Midbrain (tissue), 1 donor: Measurements from ENCODE around the gene HLA-DMB.

Experiments
- DNase-seq: peaks from one replicate; lab custom pipeline; 2025; lab: John Stamatoyannopoulos, UW

HLA-DMB gene

DNA sequence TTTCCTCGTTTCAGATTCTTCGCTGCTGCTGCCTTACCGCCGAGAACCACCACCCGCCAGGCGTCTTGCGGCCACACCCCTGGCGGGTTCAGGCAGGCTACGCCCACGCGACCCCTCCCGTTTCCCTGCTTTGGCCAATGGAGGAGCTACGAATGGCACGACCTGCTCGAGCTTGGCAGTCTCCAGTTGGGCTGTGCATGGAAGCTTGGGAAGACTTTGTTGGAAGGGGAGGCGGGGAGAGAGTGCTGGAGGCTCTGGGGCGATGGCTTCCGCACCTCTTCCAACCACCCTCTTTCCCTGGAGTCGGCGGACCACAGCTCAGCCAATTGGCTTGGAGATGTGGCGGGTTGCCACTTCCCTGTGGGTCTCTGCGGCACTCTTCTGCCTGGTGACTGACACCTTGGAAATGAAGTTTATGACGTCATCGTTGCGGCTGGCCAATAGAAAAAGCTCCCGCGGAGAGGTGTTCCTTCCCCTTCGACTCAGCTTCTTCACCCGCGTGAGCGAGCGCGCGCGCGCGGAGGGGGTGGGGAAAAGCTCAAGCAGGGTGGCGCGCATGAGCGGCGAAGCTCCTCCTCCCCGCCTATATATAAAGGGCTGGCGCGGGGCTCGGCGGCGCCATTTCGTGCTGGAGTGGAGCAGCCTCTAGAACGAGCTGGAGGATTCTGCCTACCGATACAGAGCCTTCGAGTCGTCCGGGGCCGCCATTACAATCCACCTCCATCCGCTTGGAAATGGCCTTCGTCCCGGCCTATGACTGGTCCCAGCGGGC, 30.9 kb upstream of the HLA-DMB start:
- peak; percentile 99 for DNase-seq

DNA sequence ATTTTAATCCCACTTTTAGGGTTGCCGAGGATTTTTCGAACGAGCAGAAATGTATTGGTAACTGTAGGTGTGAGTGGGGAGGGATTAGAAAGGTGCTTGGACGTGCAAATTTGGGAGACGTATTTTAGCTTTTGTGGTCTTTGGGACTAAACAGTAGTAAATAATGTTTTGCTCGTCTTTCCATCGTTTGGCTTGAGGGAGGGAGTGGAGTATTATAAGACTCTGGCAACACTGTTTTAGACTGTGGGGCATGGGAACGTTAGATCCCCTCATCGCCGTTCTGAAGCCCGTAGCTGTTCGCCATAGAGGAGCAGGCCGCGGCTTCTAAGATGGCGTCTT, 30.4 kb upstream of the HLA-DMB start:
- no peak for DNase-seq

DNA sequence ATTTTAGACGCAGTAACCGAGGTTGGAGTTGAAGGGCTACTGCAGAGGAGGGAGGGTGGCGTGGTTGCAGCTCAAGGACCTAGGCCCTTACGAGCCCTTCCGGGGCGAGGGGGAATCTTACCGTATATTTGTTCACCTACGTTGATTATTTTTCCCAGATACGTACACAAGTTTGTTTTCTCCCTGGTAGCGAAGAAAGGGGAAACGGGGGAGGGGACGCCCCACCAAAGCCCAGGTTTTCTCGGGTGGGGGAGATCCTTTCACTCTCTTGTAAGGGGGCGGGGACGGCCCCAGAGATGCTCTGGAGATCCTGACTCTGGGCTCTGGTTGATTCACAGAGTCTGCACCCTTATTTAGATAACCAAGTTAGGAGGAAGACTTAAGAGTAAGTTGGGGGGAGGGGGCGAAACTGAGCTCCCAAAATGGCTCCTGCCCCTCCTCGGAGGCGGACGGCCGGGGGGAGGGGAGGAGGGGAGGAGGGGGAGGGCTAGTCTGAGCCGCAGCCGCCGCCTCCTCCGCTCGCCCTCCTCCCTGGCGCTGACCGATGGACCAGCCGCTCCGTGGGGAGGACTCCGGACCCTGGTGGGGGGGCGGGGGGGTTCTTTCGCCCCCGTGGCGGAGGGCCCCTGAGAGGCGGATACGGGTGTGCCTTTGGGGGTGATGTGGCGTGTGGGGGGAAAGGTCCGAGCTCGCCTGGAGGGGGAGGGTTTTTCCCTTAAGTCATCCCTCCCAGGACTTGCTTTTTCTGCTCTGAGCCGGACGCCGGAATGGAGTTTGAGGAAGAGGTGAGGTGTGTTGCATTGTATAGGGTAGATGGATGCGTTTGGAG, 29.8 kb upstream of the HLA-DMB start:
- DNase-seq, result peak; percentile 83

DNA sequence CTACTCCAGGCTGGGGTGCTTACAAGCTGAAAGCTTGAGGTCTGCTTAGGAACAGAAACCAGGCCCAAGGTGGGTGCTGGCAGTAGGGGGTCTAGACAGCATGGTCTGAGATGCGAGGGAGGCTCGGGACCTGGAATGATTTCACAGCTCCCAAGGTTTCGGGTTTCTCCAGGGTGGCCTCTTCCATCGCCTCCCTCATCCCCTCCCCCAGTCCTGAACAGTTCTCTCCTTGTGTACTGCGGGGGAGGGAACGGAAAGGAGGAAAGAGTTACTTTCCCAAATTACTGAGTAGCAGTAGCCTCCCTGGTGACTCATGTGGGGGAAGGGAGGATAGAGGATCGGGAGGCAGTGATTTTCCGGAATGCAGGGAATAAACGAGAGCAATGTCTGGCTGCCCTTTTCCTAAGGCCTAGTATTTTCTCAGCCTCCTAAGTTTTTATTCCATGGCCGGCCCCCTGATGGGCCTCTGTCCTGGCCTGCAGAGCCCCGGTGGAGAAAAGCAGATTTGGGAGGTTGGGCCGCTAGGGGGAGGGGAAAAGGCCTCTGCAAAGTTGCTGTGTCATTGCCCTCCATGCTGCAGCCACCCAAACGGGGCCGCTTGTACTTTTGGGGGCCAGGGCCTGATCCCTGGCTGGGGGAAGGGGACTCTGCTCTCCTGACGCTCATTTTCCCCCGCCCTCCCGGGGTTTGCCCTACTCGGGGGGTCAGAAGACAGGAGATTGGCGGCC, 29.0 kb upstream of the HLA-DMB start:
- DNase-seq, result peak; percentile 74

DNA sequence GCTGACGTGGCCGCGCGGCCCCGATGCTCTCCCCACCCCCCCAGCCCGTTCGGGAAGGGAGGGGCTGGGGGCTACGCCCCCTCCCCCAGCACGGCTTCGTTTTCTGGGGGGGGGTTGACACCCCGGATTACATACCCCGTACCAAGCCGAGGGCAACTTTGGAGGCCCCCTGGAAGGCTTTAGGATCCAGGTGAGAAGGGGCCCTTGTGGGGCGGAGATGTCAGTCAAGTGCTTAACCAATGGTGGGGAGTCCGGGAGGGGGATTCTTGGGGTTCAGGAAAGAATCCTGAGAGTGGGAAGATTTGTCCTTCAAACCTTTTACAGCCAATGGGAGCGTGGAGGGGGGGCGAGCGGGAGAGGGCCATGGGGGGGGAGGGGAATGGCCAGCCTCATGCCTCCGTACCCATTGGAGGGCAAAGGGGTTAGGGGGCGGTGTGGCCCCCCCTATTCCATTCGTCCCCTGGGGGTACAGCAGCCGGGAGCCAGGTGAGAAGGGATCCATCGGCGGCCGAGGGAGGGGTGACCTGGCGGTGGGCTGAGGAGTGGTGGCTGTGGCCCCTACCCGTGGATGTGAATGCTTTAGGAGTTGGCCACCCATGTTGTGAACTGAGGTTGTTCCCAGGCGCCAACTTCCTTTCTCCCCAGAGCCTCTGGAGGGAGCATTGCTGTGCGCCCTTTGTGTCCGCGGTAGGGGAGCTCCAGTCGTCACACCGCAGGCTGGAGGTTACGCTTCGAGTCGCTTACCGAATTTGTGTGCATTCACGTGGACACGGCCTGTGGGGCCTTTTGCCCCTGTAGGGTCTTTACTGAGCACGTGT, 28.2 kb upstream of the HLA-DMB start:
- DNase-seq, result peak; percentile 87

DNA sequence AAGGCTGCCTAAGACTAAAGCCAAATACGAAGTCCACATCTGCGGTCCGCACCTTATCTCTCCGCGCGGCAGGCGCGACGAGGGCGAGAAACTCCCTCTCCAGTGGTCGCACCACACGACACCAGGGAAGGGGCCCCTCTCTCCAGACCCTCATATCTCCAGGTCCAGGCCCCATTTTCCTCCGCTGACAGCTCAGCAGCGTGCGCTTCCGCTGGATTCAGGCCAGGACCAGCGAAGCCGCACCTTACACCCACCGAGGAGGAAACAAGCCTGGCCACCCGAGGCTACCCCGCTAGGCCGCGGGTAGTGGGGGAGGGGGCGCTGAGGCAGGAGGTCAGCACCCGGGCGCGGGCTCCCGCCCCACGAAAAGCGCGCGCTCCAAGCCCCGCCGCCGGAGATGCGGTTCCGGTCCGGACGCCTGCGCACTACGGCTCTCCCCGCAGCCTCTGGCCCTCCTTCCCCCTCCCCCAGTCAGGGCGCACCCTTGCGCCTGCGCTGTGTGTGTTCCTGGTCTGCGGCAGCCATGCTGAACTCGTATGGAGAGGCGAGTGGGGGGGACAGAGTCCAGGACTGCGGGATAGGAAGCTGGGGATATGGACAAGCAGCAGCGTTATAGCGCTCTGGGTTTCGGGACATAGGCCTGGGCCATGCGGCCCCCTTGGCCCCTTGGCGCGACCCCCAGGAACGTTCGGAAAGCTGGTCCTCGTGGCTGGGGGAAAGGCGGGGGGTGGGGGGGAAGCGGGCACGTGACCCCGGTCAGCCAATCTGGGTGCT, 27.5 kb upstream of the HLA-DMB start, which contains the start of gene BRD2:
BRD2 (plus strand) TSS at position 502 of the 774 bp plus-strand sequence. CDS start 4,305 bp downstream, outside the sequence.
- DNase-seq, result peak; percentile 97

DNA sequence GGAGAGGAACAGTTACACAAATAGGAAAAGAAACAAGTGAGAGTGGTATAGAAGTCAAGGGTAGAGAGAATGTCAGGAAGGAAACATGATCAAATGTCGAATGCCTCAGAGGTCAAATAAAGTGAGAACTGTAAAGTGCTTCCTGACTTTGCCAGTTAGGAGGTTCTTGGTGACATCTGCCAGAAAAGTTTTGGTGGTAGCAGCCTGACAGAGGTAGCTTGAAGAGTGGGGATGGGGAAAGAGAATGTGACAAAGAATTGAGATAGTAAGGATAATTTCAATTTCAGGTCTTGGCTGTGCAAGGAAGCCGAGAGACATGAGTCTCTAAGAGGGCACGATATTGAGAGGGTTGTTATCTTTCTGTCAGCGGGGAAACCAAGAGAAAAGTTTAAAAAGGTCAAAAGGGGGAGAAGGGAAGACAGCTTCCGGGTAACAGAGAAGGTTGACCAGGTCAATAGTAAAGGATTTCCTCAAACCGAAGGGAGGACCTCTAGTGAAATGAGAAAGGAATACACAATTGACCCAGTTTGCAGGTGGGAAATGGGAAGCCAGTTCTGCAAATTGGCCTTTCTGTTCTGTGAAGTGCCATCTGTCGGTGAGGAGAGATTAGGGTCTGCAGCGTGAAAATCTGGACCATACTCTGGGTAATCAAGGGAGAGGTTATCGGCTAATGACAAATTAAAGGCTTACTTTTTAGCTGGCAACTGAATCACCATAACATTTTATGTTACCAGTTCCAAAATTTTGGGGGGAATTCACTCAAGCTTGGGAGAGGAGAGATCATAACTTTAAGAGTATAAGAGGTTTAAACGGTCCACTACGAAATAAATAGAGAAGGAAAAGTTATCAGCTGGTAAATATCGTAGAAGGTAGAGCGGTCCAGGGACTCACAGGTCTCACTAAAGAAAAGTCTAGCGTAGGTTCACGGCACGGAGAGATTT, 26.6 kb upstream of the HLA-DMB start:
- DNase-seq, result peak; percentile 69

DNA sequence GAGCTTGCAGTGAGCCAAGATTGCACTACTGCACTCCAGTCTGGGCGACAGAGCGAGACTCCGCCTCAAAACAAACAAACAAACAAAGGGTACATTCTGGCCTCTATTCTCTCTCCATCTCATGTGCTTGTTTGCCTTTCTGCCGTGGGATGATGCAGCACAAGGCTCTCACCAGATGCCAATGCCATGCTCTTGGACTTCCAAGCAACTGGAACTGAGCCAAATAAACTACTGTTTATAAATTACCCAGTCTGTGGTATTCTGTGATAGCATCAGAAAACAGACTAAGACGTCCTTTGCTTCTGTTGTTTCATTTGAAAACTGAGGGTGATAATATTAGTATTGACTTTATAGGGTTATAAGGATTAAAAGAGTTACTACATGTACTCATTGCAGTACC, 23.9 kb upstream of the HLA-DMB start:
- no peak for DNase-seq

DNA sequence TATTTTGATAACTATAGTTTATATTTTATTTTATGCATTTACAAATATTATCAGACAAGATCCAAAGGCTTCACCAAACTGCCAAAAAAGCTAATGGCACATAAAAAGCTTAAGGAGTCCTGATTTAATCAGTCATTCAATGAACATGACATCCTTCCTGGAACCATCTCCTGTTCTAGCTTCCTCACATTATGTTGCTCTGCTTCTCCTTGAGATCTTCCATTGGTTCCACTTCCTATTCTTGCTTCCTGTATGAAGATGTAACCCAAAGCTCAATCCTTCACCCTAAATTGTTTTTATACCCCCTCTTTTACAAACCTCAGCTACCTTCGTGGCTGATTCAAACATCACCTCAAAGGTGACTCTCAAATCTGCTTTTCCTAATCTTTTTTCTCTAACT, 23.0 kb upstream of the HLA-DMB start:
- no peak for DNase-seq

DNA sequence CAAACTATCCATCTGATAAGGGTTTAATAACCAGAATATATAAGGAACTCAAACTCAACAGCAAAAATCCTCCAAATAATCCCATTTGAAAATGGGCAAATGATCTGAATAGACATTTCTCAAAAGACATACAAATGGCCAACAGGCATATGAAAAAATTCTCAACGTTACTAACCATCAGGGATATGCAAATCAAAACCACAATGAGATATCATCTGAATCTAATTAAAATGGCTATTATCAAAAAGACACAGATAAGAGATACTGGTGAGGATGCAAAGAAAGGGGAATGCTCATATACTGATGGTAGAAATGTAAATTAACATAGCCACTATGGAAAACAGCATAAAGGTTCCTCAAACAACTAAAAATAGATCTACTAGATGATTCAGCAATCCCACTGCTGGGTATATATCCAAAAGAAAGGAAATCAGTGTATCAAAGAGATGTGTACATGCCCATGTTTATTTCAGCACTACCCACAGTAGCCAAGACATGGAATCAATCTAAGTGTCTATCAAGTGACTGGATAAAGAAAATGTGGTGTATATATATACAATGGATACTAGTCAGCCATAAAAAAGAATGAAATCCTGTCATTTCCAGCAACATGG, 21.5 kb upstream of the HLA-DMB start:
- DNase-seq, result no peak

DNA sequence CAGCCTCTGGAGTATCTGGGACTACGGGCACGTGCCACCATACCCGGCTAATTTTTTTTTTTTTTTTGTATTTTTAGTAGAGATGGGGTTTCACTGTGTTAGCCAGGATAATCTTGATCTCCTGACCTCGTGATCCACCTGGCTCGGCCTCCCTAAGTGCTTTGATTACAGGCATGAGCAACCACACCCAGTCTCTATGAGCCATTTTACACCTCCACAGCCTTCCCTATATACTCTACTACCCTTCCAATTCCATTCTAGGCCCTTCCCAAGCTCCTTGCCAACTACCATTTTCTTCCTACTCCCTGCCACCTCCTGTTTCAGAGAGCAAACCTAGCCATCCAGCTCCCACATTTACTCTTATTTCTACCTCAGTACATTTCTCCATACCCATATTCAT, 19.7 kb upstream of the HLA-DMB start:
- no peak for DNase-seq

DNA sequence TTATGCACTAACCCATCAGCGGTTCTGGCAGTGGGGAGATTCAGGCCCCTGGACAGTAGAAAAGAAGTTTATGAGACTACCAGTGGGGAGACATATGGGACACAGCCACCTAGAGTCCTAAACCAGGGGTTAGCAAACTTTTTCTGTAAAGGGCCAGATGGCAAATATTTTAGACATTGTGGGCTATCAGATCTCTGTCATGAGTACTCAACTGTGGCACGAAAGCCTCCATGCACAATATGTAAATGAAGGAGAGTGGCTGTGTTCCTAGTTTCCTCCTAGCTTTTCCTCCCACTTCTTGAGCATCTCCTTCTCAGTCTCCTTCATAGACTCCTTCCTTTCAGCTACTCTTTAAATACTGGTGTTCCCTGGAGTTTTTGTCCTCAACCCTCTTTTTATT, 15.3 kb upstream of the HLA-DMB start:
- DNase-seq, result no peak

DNA sequence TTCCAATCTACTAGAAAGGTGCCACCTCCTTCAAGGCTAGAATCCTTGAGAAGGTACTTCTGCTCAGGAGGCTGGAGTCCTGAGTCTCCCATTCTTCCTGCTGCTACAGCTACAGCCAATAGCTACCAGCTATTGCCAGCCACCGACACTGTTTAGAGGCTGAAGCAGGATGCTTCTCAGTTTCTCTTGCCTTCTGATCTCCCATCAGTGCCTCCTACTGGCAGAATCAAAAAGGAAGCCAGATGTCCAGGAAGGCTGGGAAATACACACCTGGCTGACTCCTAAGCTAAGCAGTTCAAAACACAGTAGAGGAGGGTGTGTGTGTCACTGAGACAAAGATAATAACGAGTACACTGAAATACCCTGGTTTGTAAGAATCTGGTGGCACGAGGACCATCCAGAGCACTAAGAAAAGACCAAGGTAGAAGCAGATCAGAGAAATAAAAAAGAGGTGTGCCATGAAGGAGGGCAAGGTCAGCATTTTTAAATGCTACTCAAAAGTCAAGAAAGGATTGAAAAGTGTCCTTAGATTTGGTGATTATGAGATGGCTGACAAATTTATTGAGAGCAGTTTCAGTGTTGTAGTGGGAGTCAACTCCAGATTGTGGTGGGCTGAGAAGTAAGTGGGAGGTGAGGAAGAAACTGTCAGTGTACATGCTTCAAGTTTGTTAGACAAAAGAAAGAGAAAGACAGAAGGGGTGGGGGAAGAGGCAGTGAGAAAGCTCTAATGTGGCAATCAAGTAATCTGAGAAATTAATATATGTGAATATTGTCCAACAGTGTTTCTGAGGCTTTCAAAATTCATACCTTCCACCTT, 14.4 kb upstream of the HLA-DMB start:
- no peak for DNase-seq

DNA sequence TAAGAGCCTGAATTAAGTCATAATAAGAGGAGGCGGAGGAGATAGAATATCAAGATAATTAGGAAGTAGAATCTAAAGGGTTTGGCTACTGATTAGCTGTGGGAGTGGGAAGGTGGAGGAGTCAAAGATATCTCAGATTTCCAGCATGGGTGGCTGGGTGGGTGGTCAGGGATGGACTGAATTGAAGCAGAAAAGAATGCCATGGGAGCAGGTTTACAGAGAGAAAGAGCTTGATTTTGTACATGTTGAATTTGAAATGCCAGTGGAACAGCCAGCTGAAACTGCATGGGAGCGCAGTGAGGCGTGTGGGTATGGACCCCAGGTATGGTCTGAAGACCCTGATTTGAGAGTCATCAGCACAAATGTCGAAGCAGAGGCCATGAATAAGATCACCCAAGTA, 13.4 kb upstream of the HLA-DMB start:
- DNase-seq, result no peak

DNA sequence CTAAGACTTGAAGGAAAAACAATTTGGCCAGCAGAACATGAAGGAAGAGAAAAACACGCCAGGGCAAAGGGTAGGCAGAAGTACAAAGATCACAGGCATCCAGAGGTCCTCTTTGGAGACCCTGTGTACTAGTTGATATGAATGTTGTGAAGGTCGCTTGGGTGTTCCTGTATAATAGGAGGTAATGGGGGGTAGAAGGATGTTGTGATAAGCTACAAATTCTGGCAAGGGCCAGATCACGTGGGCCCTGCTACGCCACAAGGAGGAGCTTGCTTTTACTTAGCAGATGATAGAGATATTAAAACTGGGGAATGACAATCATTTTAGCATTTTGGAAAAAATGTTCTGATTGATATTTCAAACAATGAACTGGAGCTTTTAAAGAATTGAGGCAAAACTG, 12.9 kb upstream of the HLA-DMB start:
- no peak for DNase-seq

DNA sequence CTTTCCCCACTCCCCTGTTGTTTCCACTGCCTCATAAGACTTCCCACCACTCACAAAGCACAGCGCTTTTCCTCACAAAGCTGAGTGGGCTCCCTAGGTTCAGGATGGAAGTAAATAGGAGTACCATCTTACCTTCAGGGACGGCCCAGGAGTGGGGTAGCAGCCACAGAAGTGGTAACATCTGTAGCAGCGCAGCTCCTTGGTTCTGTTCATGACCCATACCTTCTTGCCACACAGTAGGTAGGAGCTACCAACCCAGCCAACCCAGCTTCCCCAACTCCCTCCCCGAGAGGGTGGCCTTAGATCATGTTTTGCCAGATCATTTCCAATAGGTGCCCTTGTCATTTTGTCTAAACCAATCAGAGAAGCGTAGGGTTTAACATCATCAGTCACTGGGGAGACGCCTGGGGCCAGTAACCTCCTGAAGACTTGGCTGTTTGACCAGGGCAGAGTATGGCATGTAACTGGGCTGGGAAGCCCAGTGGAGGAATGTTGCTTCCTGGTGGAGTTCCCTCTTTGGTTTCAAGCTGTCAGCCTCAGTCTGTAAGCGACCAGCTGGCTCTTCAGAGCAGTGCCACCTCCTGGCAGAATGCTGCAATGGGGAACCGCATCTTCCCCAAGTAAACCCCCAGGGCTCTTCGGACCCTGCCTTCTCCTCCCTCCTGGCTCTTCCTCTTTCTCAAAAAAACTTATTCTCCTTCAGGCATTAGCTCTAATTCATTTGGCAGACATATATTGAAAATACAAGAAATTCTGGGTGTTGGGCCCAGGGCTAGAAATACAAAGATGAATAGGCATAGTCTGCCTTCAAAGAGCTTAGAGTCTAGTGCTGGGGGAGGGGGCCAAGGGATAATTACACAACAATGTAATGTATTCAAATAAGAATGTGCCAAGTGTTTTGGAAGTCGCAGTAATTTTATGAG, 12.2 kb upstream of the HLA-DMB start, which contains the start of gene HLA-DMA:
HLA-DMA (minus strand) TSS at position 281 of the 923 bp plus-strand sequence; CDS start at position 220, 61 bp downstream.
- peak; percentile 86 for DNase-seq

DNA sequence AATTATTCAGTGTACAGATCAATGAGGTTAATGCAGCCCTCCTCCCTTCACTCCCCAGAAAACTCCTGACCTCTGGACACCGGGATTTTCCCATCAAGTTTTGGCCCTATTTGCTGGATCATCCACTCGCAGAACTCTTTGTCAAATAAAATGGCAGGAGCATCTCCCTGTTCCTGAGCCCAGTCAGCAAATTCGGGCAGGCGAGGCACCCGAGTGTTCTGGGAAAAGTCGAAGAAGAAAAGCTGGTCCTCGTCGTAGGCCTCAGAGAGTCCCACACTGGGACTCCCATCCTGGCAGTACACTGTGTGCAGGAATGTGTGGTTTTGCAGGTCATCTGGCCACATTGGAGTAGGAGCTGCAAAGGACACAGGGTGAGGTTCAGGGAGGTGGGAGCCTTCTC, 9.6 kb upstream of the HLA-DMB start:
- no peak for DNase-seq
